Upper lobe of right lung (tissue), 1 donor: ENCODE data around the gene SEC24B. TPM values are rescaled to one million over a fixed set of nuclear protein-coding genes. Genes with fewer than 3 reads are reported as not detected.

Source experiments
- ATAC-seq: fragments of 200-7000 bp; cut with Tn5 transposase; one replicate; pipeline ENCODE4 v1.9.1; 2020; ENCODE audit warnings: mild to moderate bottlenecking, moderate library complexity
- DNase-seq: peaks from one replicate; pipeline ENCODE4 v3.0.0-alpha.2; 2020
- H3K27ac ChIP-seq: fragments of 200-600 bp; one replicate; pipeline ENCODE4 v1.8.0; 2022
- H3K27me3 ChIP-seq: fragments of 200-600 bp; one replicate; pipeline ENCODE4 v1.8.0; 2022; ENCODE audit warnings: mild to moderate bottlenecking
- H3K36me3 ChIP-seq: fragments of 200-600 bp; one replicate; pipeline ENCODE4 v1.8.0; 2022
- H3K4me1 ChIP-seq: fragments of 200-600 bp; one replicate; pipeline ENCODE4 v1.8.0; 2022
- H3K4me3 ChIP-seq: fragments of 200-600 bp; one replicate; pipeline ENCODE4 v1.8.0; 2022; ENCODE audit warnings: mild to moderate bottlenecking
- H3K9me3 ChIP-seq: fragments of 200-600 bp; one replicate; pipeline ENCODE4 v1.8.0; 2022
- CTCF ChIP-seq: fragments of 200-600 bp; IDR thresholded peaks from one replicate; pipeline ENCODE4 v1.8.0; 2022; ENCODE audit warnings: antibody characterized with exemption
- intact Hi-C: fragments of 100-400 bp; cut with DNase I; formaldehyde crosslinking; loops from one replicate; pipeline ENCODE4 v1.11.0; 2022
- total RNA-seq: library from RNA; stranded (reverse); fragmentation: NEBNext Ultra II Directional; extraction: Animal tissue kit (Norgen Biotek cat#: 25700); gene quantifications from one replicate; pipeline ENCODE4 v1.2.1, GENCODE V29; 2021
- donor health status: DM: no; HTN: yes; CAD: no; lungs with severe emphysema.

Gene SEC24B
- total RNA-seq, 1 donor from 2014 or later = 34.6 TPM

- no peak for TF ChIP-seq CTCF
- intact Hi-C loops = no loop called here
- ATAC-seq (no peak), DNase-seq (no peak)
- no peak overlapping the region for H3K4me3 ChIP-seq
- no peaks in the 10 kb centered on the region for H3K4me1 ChIP-seq
- no peaks in the 10 kb centered on the region for H3K36me3 ChIP-seq
- H3K27ac ChIP-seq = no peak overlapping the region
- no peaks in the 10 kb centered on the region for H3K27me3 ChIP-seq
- H3K9me3 ChIP-seq = no peaks in the 10 kb centered on the region
Measured at GRCh38 chr4:109395694-109396093, 37.9 kb upstream of the SEC24B start.

- Histone ChIP-seq H3K27ac (no peak overlapping the region), H3K9me3 (no peaks in the 10 kb centered on the region), H3K36me3 (no peaks in the 10 kb centered on the region), H3K27me3 (no peaks in the 10 kb centered on the region), H3K4me3 (no peak overlapping the region), H3K4me1 (no peaks in the 10 kb centered on the region)
- intact Hi-C loops = no loop called here
- TF ChIP-seq CTCF = no peak
- ATAC-seq (no peak), DNase-seq (no peak)
Measured at GRCh38 chr4:109398928-109399327, 34.7 kb upstream of the SEC24B start.

GRCh38 chr4:109406337-109406931, 27.2 kb upstream of the SEC24B start:
- peak; percentile 77 for ATAC-seq
- no peaks in the 10 kb centered on the region for H3K4me1 ChIP-seq
- TF ChIP-seq CTCF = peak; percentile 68
- no peak for DNase-seq
- H3K4me3 ChIP-seq = no peak overlapping the region
- H3K27me3 ChIP-seq = no peaks in the 10 kb centered on the region
- intact Hi-C loops = no loop called here
- H3K9me3 ChIP-seq = no peaks in the 10 kb centered on the region
- H3K27ac ChIP-seq = no peak overlapping the region
- H3K36me3 ChIP-seq = no peaks in the 10 kb centered on the region

GRCh38 chr4:109407027-109407737, 26.4 kb upstream of the SEC24B start:
- H3K36me3 ChIP-seq = no peaks in the 10 kb centered on the region
- no peaks in the 10 kb centered on the region for H3K4me1 ChIP-seq
- H3K27me3 ChIP-seq = no peaks in the 10 kb centered on the region
- no peak for DNase-seq
- no peak for ATAC-seq
- no peak overlapping the region for H3K27ac ChIP-seq
- H3K4me3 ChIP-seq = no peak overlapping the region
- H3K9me3 ChIP-seq = no peaks in the 10 kb centered on the region
- TF ChIP-seq CTCF = no peak
- intact Hi-C loops = no loop called here

GRCh38 chr4:109408711-109409110, 24.9 kb upstream of the SEC24B start:
- Histone ChIP-seq H3K4me1 (no peaks in the 10 kb centered on the region), H3K9me3 (no peaks in the 10 kb centered on the region), H3K4me3 (no peak overlapping the region), H3K27me3 (no peaks in the 10 kb centered on the region), H3K36me3 (no peaks in the 10 kb centered on the region), H3K27ac (no peak overlapping the region)
- TF ChIP-seq CTCF = no peak
- ATAC-seq (no peak), DNase-seq (no peak)
- intact Hi-C loops = no loop called here
